WTC11 (cell line): ENCODE data around the gene ACBD4.

Experiments used
- ATF6 ChIP-seq: sonication (generic); formaldehyde crosslinking; IDR thresholded peaks from 2 replicates; pipeline ENCODE4 v1.8.1; 2023; ENCODE audit warnings: mild to moderate bottlenecking, missing genetic modification reagents
- CTCF ChIP-seq: fragments of 200-600 bp; IDR thresholded peaks from 2 replicates; pipeline ENCODE4 v1.8.0; 2022; ENCODE audit warnings: antibody characterized with exemption
- ELF4 ChIP-seq: sonication (generic); formaldehyde crosslinking; IDR thresholded peaks from 2 replicates; pipeline ENCODE4 v1.8.1; 2022; ENCODE audit warnings: low read depth, mild to moderate bottlenecking, moderate library complexity, missing genetic modification reagents
- ETV6 ChIP-seq: sonication (generic); formaldehyde crosslinking; IDR thresholded peaks from 2 replicates; pipeline ENCODE4 v1.8.1; 2022; ENCODE audit warnings: mild to moderate bottlenecking, missing genetic modification reagents
- FOXP1 ChIP-seq: sonication (generic); formaldehyde crosslinking; IDR thresholded peaks from 2 replicates; pipeline ENCODE4 v1.8.0; 2022; ENCODE audit warnings: missing genetic modification reagents, mild to moderate bottlenecking, moderate library complexity, borderline replicate concordance
- HMGXB4 ChIP-seq: sonication (generic); formaldehyde crosslinking; IDR thresholded peaks from 2 replicates; pipeline ENCODE4 v1.8.1; 2023; ENCODE audit warnings: mild to moderate bottlenecking, moderate library complexity, missing genetic modification reagents
- IRF1 ChIP-seq: sonication (generic); formaldehyde crosslinking; IDR thresholded peaks from 2 replicates; pipeline ENCODE4 v1.8.0; 2023; ENCODE audit warnings: missing genetic modification reagents
- NFYB ChIP-seq: sonication (generic); formaldehyde crosslinking; conservative IDR thresholded peaks from 2 replicates; pipeline ENCODE4 v1.8.0; 2022; ENCODE audit warnings: low read depth, missing genetic modification reagents
- NR2C2 ChIP-seq: sonication (generic); formaldehyde crosslinking; IDR thresholded peaks from 2 replicates; pipeline ENCODE4 v1.8.0; 2022; ENCODE audit warnings: mild to moderate bottlenecking, missing genetic modification reagents
- OVOL2 ChIP-seq: fragments of 250-450 bp; sonication (Bioruptor Pico); IDR thresholded peaks from 2 replicates; pipeline ENCODE4 v1.9.0; 2021; ENCODE audit warnings: mild to moderate bottlenecking, borderline replicate concordance
- SP1 ChIP-seq: sonication (generic); formaldehyde crosslinking; conservative IDR thresholded peaks from 2 replicates; pipeline ENCODE4 v1.8.1; 2022; ENCODE audit warnings: missing genetic modification reagents
- ZNF219 ChIP-seq: sonication (generic); formaldehyde crosslinking; IDR thresholded peaks from 2 replicates; pipeline ENCODE4 v1.8.0; 2023; ENCODE audit warnings: missing genetic modification reagents, mild to moderate bottlenecking, borderline replicate concordance
- ZNF512 ChIP-seq: sonication (generic); formaldehyde crosslinking; IDR thresholded peaks from 2 replicates; pipeline ENCODE4 v1.8.1; 2022; ENCODE audit warnings: missing genetic modification reagents, borderline replicate concordance
- ZSCAN18 ChIP-seq: fragments of 250-450 bp; sonication (Bioruptor Pico); IDR thresholded peaks from 2 replicates; pipeline ENCODE4 v2.1.2; 2022; ENCODE audit warnings: mild to moderate bottlenecking, moderate library complexity

GRCh38 chr17:45149669-45150664 lies 14.5 kb downstream of the ACBD4 start:
- 0 out of 2 replicates have a peak, but pooled peaks have one; percentile 32 for TF ChIP-seq FOXP1 (CRISPR knock-in tag)
- no peak for TF ChIP-seq ZNF219 (CRISPR knock-in tag)
- no peak for TF ChIP-seq ZNF512 (CRISPR knock-in tag)
- TF ChIP-seq ELF4 (CRISPR knock-in tag): no peak
- TF ChIP-seq SP1 (CRISPR knock-in tag): no peak
- TF ChIP-seq OVOL2: no peak
- no peak for TF ChIP-seq ZSCAN18 (CRISPR knock-in tag)
- no peak for TF ChIP-seq IRF1 (CRISPR knock-in tag)
- no peak for TF ChIP-seq NR2C2
- TF ChIP-seq HMGXB4 (CRISPR knock-in tag): no peak
- no peak for TF ChIP-seq ATF6 (CRISPR knock-in tag)
- TF ChIP-seq CTCF: no peak
- TF ChIP-seq NFYB (CRISPR knock-in tag): no peak
- no peak for TF ChIP-seq ETV6
